Measurements from ENCODE around the gene ARMH1.

DNA sequence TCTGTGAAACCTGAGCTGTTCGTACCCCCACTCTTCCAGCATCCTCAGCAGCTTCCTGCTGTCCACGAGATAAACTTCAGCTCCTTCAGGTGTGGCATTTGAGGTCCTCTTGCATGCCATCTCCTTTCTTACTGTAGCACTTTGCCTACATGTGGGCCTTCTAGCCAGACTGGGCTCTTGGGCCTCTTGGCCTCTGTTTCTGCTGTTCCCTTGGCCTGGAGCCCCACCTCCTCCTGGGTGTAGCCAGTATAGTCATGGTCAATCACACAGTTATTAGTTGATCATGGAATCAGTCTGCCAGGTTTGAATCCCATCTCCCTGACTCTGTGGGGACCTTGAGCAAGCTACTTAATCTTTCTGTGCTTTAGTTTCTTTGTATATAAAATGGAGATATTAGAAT, 26.6 kb upstream of the ARMH1 start:
- TF ChIP-seq, protein P1, sequence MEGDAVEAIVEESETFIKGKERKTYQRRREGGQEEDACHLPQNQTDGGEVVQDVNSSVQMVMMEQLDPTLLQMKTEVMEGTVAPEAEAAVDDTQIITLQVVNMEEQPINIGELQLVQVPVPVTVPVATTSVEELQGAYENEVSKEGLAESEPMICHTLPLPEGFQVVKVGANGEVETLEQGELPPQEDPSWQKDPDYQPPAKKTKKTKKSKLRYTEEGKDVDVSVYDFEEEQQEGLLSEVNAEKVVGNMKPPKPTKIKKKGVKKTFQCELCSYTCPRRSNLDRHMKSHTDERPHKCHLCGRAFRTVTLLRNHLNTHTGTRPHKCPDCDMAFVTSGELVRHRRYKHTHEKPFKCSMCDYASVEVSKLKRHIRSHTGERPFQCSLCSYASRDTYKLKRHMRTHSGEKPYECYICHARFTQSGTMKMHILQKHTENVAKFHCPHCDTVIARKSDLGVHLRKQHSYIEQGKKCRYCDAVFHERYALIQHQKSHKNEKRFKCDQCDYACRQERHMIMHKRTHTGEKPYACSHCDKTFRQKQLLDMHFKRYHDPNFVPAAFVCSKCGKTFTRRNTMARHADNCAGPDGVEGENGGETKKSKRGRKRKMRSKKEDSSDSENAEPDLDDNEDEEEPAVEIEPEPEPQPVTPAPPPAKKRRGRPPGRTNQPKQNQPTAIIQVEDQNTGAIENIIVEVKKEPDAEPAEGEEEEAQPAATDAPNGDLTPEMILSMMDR (tag by site-specific recombination; IDR thresholded peaks at IDR 0.05), result no peak
- TF ChIP-seq, protein P2, sequence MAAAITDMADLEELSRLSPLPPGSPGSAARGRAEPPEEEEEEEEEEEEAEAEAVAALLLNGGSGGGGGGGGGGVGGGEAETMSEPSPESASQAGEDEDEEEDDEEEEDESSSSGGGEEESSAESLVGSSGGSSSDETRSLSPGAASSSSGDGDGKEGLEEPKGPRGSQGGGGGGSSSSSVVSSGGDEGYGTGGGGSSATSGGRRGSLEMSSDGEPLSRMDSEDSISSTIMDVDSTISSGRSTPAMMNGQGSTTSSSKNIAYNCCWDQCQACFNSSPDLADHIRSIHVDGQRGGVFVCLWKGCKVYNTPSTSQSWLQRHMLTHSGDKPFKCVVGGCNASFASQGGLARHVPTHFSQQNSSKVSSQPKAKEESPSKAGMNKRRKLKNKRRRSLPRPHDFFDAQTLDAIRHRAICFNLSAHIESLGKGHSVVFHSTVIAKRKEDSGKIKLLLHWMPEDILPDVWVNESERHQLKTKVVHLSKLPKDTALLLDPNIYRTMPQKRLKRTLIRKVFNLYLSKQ (tag by site-specific recombination; IDR thresholded peaks at IDR 0.05; ENCODE audit: borderline replicate concordance), result no peak
- TF ChIP-seq YY1 (tag by site-specific recombination; IDR thresholded peaks at IDR 0.05), result no peak
- TF ChIP-seq, protein P3, sequence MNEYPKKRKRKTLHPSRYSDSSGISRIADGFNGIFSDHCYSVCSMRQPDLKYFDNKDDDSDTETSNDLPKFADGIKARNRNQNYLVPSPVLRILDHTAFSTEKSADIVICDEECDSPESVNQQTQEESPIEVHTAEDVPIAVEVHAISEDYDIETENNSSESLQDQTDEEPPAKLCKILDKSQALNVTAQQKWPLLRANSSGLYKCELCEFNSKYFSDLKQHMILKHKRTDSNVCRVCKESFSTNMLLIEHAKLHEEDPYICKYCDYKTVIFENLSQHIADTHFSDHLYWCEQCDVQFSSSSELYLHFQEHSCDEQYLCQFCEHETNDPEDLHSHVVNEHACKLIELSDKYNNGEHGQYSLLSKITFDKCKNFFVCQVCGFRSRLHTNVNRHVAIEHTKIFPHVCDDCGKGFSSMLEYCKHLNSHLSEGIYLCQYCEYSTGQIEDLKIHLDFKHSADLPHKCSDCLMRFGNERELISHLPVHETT (tag by site-specific recombination; IDR thresholded peaks at IDR 0.05), result no peak
- TF ChIP-seq KLF1 (tag by site-specific recombination; IDR thresholded peaks at IDR 0.05), result no peak

All from HEK293 (cell line).